ENCODE measurements around the gene SCN2B.

The SCN2B gene

DNA sequence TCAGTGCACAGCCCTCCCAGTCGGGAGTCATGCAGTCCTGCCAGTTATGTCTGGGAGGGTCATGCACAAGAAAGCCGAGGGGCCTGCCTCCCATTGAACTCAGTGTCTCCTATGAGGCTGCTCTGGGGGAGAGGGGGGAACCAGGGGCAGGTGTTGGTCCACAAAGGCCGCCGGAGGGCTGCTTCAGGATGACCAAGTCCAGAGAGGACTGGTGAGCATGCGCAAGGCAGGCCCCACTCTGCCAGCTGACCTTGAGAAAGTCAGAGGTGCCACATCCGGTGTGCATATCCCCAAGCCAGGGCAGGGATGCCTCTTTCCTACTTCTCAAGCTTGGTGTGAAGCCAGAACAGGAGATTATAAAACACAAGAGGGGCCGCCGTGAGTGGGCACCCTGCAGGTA, 28.2 kb downstream of the SCN2B start:
- ATAC-seq (ENCODE audit: insufficient read depth, low read depth) (no peak), DNase-seq (no peak)
- peaks cover 70% of the 10 kb centered on the region for H3K27me3 ChIP-seq (ENCODE audit: insufficient read depth, low read length, poor library complexity)
- no peak overlapping the region for H2AFZ ChIP-seq (ENCODE audit: low read depth, low read length)
- no peaks in the 10 kb centered on the region for H3K79me2 ChIP-seq (ENCODE audit: insufficient read depth, low read length)
- no peak overlapping the region for H3K4me2 ChIP-seq (ENCODE audit: insufficient read depth, low read length)
- H3K9ac ChIP-seq (ENCODE audit: low read depth, low read length): no peak overlapping the region
- H3K27ac ChIP-seq (ENCODE audit: low read length): no peak overlapping the region
- no peaks in the 10 kb centered on the region for H3K9me3 ChIP-seq (ENCODE audit: insufficient read depth, low read length, severe bottlenecking)
- H4K20me1 ChIP-seq (ENCODE audit: insufficient read depth, low read length): peaks cover 2% of the 10 kb centered on the region; the same call in 1 of the 2 replicates
- H3K36me3 ChIP-seq (ENCODE audit: insufficient read depth, low read length): no peaks in the 10 kb centered on the region
- TF ChIP-seq EZH2 (IDR thresholded peaks at IDR 0.05; ENCODE audit: borderline replicate concordance, low read depth, low read length, severe bottlenecking): no peak
- TF ChIP-seq, protein P1, sequence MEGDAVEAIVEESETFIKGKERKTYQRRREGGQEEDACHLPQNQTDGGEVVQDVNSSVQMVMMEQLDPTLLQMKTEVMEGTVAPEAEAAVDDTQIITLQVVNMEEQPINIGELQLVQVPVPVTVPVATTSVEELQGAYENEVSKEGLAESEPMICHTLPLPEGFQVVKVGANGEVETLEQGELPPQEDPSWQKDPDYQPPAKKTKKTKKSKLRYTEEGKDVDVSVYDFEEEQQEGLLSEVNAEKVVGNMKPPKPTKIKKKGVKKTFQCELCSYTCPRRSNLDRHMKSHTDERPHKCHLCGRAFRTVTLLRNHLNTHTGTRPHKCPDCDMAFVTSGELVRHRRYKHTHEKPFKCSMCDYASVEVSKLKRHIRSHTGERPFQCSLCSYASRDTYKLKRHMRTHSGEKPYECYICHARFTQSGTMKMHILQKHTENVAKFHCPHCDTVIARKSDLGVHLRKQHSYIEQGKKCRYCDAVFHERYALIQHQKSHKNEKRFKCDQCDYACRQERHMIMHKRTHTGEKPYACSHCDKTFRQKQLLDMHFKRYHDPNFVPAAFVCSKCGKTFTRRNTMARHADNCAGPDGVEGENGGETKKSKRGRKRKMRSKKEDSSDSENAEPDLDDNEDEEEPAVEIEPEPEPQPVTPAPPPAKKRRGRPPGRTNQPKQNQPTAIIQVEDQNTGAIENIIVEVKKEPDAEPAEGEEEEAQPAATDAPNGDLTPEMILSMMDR (IDR thresholded peaks at IDR 0.05; ENCODE audit: borderline replicate concordance, extremely low read depth, low read length, poor library complexity, severe bottlenecking): no peak
- peaks cover 15% of the 10 kb centered on the region for H3K4me1 ChIP-seq (ENCODE audit: insufficient read depth, low read length)
- H3K4me3 ChIP-seq (ENCODE audit: low read depth in 1 of 2, low read length in 2 of 2): no peak overlapping the region

DNA sequence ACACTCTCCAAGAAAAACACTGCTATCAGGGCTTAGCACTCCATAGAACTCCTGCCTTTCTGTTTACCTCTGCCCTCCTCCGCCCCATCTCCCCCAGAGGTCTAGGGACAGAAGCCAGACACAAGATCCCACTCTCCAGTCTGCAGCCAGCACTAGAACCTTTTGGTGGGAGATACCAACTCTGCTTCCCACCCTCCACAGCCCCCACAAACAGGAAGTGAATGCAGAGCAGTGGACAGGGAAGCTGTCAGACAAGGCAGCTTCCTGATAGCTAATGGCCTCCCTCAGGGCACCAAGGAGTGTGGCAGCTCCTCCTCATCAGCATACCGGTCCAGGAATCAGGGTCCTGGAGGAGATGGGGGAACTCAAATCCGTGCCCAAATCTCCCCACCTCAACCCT, 28.9 kb downstream of the SCN2B start:
- peaks cover 2% of the 10 kb centered on the region; the same call in 1 of the 2 replicates for H4K20me1 ChIP-seq (ENCODE audit: insufficient read depth, low read length)
- ATAC-seq (ENCODE audit: insufficient read depth, low read depth): no peak
- no peak overlapping the region for H3K9ac ChIP-seq (ENCODE audit: low read depth, low read length)
- H3K27ac ChIP-seq (ENCODE audit: low read length): no peak overlapping the region
- peaks cover 69% of the 10 kb centered on the region for H3K27me3 ChIP-seq (ENCODE audit: insufficient read depth, low read length, poor library complexity)
- H3K36me3 ChIP-seq (ENCODE audit: insufficient read depth, low read length): no peaks in the 10 kb centered on the region
- H3K4me3 ChIP-seq (ENCODE audit: low read depth in 1 of 2, low read length in 2 of 2): no peak overlapping the region
- TF ChIP-seq, protein P1 (IDR thresholded peaks at IDR 0.05; ENCODE audit: borderline replicate concordance, extremely low read depth, low read length, poor library complexity, severe bottlenecking): no peak
- TF ChIP-seq EZH2 (IDR thresholded peaks at IDR 0.05; ENCODE audit: borderline replicate concordance, low read depth, low read length, severe bottlenecking): no peak
- H3K9me3 ChIP-seq (ENCODE audit: insufficient read depth, low read length, severe bottlenecking): no peaks in the 10 kb centered on the region
- H2AFZ ChIP-seq (ENCODE audit: low read depth, low read length): no peak overlapping the region
- no peak overlapping the region for H3K4me2 ChIP-seq (ENCODE audit: insufficient read depth, low read length)
- DNase-seq: no peak
- no peaks in the 10 kb centered on the region for H3K79me2 ChIP-seq (ENCODE audit: insufficient read depth, low read length)
- H3K4me1 ChIP-seq (ENCODE audit: insufficient read depth, low read length): peaks cover 8% of the 10 kb centered on the region

DNA sequence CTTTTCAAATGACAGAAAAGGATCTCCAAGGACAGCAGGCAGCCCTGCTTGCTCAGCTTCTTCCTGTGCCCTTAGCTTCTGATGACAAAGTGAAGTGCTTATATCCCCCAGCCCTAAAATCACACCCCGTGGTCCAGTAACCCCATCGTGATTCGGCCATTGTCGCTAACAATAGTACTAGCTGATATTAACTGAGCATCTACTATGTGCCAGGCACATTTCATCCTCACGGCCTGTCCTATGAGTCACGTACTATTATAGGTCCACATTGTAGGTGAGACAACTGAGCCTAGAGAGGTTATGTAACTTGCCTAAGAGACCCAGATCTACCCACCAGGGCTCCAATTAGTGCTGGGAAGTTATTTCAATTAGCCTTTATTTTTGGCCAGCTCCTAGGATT, 29.9 kb downstream of the SCN2B start:
- H3K4me2 ChIP-seq (ENCODE audit: insufficient read depth, low read length): no peak overlapping the region

More for the DNA sequence above, 29.9 kb downstream of the SCN2B start:
- Histone ChIP-seq H3K4me1 (ENCODE audit: insufficient read depth, low read length) (peaks cover 6% of the 10 kb centered on the region), H3K9me3 (ENCODE audit: insufficient read depth, low read length, severe bottlenecking) (no peaks in the 10 kb centered on the region), H3K79me2 (ENCODE audit: insufficient read depth, low read length) (no peaks in the 10 kb centered on the region), H3K27me3 (ENCODE audit: insufficient read depth, low read length, poor library complexity) (peaks cover 63% of the 10 kb centered on the region), H3K36me3 (ENCODE audit: insufficient read depth, low read length) (no peaks in the 10 kb centered on the region), H4K20me1 (ENCODE audit: insufficient read depth, low read length) (peaks cover 2% of the 10 kb centered on the region; the same call in 1 of the 2 replicates), H3K27ac (ENCODE audit: low read length) (no peak overlapping the region), H3K9ac (ENCODE audit: low read depth, low read length) (no peak overlapping the region), H3K4me3 (ENCODE audit: low read depth in 1 of 2, low read length in 2 of 2) (no peak overlapping the region), H2AFZ (ENCODE audit: low read depth, low read length) (no peak overlapping the region)
- no peak for ATAC-seq (ENCODE audit: insufficient read depth, low read depth)
- TF ChIP-seq, protein P1 (IDR thresholded peaks at IDR 0.05; ENCODE audit: borderline replicate concordance, extremely low read depth, low read length, poor library complexity, severe bottlenecking): no peak
- TF ChIP-seq EZH2 (IDR thresholded peaks at IDR 0.05; ENCODE audit: borderline replicate concordance, low read depth, low read length, severe bottlenecking): no peak
- no peak for DNase-seq

Data from DND-41 (cell line).